Effector memory CD4-positive, alpha-beta T cell (primary cell): ENCODE results near the gene MICU1.
"Not testable (repeated sequence)": the region's sequence is repeated elsewhere in the genome, so short reads cannot be mapped to it uniquely, and the experiment has no call there.

ENCODE experiments used
- DNase-seq, 3 donors: peaks; one replicate each; pipeline ENCODE4 v3.0.0-alpha.2; 2020
- H3K27ac ChIP-seq: 2 replicates; pipeline ENCODE4 v1.7.0; 2013; ENCODE audit warnings: mild to moderate bottlenecking, low read length, moderate library complexity; ENCODE audit not compliant: insufficient read depth, poor library complexity, severe bottlenecking
- H3K27me3 ChIP-seq: replicated peaks from 2 replicates; pipeline ENCODE4 v1.7.0; 2013; ENCODE audit warnings: mild to moderate bottlenecking, low read length; ENCODE audit not compliant: insufficient read depth, control insufficient read depth, poor library complexity, severe bottlenecking
- H3K36me3 ChIP-seq: 2 replicates; pipeline ENCODE4 v1.7.0; 2013; ENCODE audit warnings: mild to moderate bottlenecking, low read length, moderate library complexity; ENCODE audit not compliant: control insufficient read depth, insufficient read depth
- H3K4me1 ChIP-seq: 2 replicates; pipeline ENCODE4 v1.7.0; 2013; ENCODE audit warnings: low read length, mild to moderate bottlenecking; ENCODE audit not compliant: control insufficient read depth, insufficient read depth, poor library complexity, severe bottlenecking
- H3K4me3 ChIP-seq: 2 replicates; pipeline ENCODE4 v1.7.0; 2013; ENCODE audit warnings: low read length, low read depth, mild to moderate bottlenecking; ENCODE audit not compliant: insufficient read depth, poor library complexity, severe bottlenecking
- H3K9me3 ChIP-seq: 2 replicates; pipeline ENCODE4 v1.7.0; 2013; ENCODE audit warnings: mild to moderate bottlenecking, low read length, moderate library complexity; ENCODE audit not compliant: control insufficient read depth

MICU1 gene

GRCh38 chr10:72449941-72450441 is 175.9 kb downstream of the MICU1 start:
- H3K27me3 ChIP-seq: no peaks in the 10 kb centered on the region
- no peaks in the 10 kb centered on the region for H3K4me1 ChIP-seq
- no peaks in the 10 kb centered on the region for H3K9me3 ChIP-seq
- no peaks in the 10 kb centered on the region for H3K36me3 ChIP-seq
- no peak overlapping the region for H3K27ac ChIP-seq
- DNase-seq: no peak
- H3K4me3 ChIP-seq: no peak overlapping the region

DNA sequence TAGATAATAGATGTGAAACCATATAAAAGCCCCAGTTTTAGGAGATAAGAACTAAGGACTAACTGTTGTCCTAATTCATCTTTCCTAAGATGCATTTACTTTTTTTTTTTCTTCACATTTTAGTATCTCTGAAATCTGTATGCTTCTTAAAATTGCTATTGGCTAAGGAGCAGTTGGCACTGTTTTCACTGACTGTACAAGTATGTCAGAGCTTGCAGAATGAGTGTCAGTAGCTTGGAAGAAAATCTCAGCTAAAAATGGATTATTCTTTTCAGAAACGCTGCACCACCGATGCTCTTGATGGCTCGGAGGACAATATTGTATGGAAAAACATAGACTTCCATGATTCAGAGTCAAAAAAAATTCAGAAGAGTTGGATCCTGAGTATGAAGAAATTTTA is 180.0 kb downstream of the MICU1 start:
- Histone ChIP-seq H3K9me3 (no peaks in the 10 kb centered on the region), H3K4me3 (no peak overlapping the region), H3K27ac (no peak overlapping the region), H3K4me1 (no peaks in the 10 kb centered on the region), H3K36me3 (no peaks in the 10 kb centered on the region), H3K27me3 (no peaks in the 10 kb centered on the region)
- no peak for DNase-seq

DNA sequence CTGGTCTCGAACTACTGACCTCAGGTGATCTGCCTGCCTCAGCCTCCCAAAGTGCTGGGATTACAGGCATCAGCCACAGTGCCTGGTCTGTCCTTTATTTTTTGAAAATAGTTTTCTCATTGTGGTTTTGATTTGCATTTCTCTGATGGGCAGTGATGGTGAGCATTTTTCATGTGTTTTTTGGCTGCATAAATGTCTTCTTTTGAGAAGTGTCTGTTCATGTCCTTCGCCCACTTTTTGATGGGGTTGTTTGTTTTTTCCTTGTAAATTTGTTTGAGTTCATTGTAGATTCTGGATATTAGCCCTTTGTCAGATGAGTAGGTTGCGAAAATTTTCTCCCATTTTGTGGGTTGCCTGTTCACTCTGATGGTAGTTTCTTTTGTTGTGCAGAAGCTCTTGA is 182.9 kb downstream of the MICU1 start:
- H3K27me3 ChIP-seq, H3K4me3 ChIP-seq, H3K36me3 ChIP-seq, H3K27ac ChIP-seq, H3K4me1 ChIP-seq, H3K9me3 ChIP-seq, DNase-seq: not testable (repeated sequence)

- H3K36me3 ChIP-seq: no peaks in the 10 kb centered on the region
- no peak overlapping the region for H3K27ac ChIP-seq
- no peak overlapping the region for H3K4me3 ChIP-seq
- no peak for DNase-seq
- no peaks in the 10 kb centered on the region for H3K9me3 ChIP-seq
- H3K4me1 ChIP-seq: no peaks in the 10 kb centered on the region
- no peaks in the 10 kb centered on the region for H3K27me3 ChIP-seq
Measured at GRCh38 chr10:72435570-72435969, 190.3 kb downstream of the MICU1 start.

GRCh38 chr10:72430936-72431335 is 194.9 kb downstream of the MICU1 start:
- not testable (repeated sequence) for H3K36me3 ChIP-seq, H3K4me1 ChIP-seq, H3K27me3 ChIP-seq, H3K4me3 ChIP-seq, H3K27ac ChIP-seq, DNase-seq, H3K9me3 ChIP-seq

- Histone ChIP-seq H3K4me3 (no peak overlapping the region), H3K27ac (no peak overlapping the region), H3K27me3 (no peaks in the 10 kb centered on the region), H3K9me3 (no peaks in the 10 kb centered on the region), H3K36me3 (no peaks in the 10 kb centered on the region), H3K4me1 (no peaks in the 10 kb centered on the region)
- no peak for DNase-seq
Measured at GRCh38 chr10:72429931-72430330, 195.9 kb downstream of the MICU1 start.

DNA sequence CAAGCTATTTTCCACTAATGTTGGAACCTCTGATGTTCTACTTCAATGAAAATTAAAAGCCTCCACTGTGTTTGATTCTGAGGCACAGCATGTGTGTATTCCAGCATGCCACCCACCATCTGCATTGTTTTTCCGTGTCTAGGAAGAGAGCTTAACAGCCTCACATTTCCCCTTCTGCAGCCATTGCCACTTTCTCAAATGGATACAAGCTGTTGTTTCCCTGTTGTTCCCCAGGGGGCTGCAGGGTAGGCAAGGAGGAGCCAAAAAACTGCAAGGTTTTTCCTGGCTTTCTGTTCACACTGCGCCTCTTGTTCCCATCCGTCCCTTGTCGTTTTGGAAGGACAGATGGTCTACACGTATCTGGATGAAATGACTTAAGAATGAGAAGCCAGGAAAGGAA is 198.9 kb downstream of the MICU1 start:
- Histone ChIP-seq H3K27ac (no peak overlapping the region), H3K36me3 (peaks cover 7% of the 10 kb centered on the region), H3K4me1 (no peaks in the 10 kb centered on the region), H3K27me3 (no peaks in the 10 kb centered on the region), H3K9me3 (no peaks in the 10 kb centered on the region), H3K4me3 (no peak overlapping the region)
- no peak for DNase-seq

DNA sequence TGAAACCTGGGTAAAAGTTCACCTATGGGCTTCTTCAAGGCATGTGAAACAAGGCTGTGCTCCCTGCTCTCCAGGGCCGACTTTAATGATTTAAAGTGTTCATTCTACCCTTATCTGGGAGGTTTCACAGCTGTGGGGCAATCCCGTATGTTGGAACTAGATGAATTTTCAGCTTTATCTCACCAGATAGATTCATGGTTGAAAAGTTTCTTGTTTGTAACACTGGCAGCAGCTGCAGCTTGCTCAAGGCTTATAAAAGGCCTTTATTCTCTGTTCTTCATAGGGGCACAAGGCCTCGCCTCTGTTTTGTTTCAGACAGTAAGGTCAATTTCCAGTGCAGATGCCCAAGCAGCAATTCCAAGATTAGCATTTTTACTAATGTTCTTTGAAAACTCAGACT is 200.7 kb downstream of the MICU1 start:
- H3K27me3 ChIP-seq: no peaks in the 10 kb centered on the region
- no peaks in the 10 kb centered on the region for H3K9me3 ChIP-seq
- no peak overlapping the region for H3K27ac ChIP-seq
- DNase-seq: no peak
- no peak overlapping the region for H3K4me3 ChIP-seq
- no peaks in the 10 kb centered on the region for H3K4me1 ChIP-seq
- H3K36me3 ChIP-seq: peaks cover 11% of the 10 kb centered on the region

- H3K36me3 ChIP-seq: peaks cover 11% of the 10 kb centered on the region
- H3K27ac ChIP-seq: no peak overlapping the region
- no peak overlapping the region for H3K4me3 ChIP-seq
- H3K9me3 ChIP-seq: no peaks in the 10 kb centered on the region
- DNase-seq: no peak
- H3K4me1 ChIP-seq: no peaks in the 10 kb centered on the region
- H3K27me3 ChIP-seq: no peaks in the 10 kb centered on the region
Measured at GRCh38 chr10:72424561-72424960, 201.3 kb downstream of the MICU1 start.

- no peak overlapping the region for H3K27ac ChIP-seq
- peaks cover 11% of the 10 kb centered on the region for H3K36me3 ChIP-seq
- H3K27me3 ChIP-seq: no peaks in the 10 kb centered on the region
- no peak overlapping the region for H3K4me3 ChIP-seq
- no peaks in the 10 kb centered on the region for H3K9me3 ChIP-seq
- H3K4me1 ChIP-seq: no peaks in the 10 kb centered on the region
- no peak for DNase-seq
Measured at GRCh38 chr10:72423426-72423825, 202.5 kb downstream of the MICU1 start.
